ENCODE measurements around the gene DPF1. TPM values are rescaled to one million over a fixed set of nuclear protein-coding genes. Genes with fewer than 3 reads are reported as not detected.

Gene DPF1
- total and polyA plus RNA-seq, 2 donors (not counting 1 experiment from before 2014, with no cell fraction given), result not detected

- H3K27ac Mint-ChIP-seq, result peak overlapping the region; percentile 53
- H3K27me3 Mint-ChIP-seq, result no peaks in the 10 kb centered on the region
- TF ChIP-seq CTCF (IDR thresholded peaks at IDR 0.05) (no peak), EZH2 (IDR thresholded peaks at IDR 0.05; ENCODE audit: borderline replicate concordance, insufficient read depth, low read depth, low read length, poor library complexity, severe bottlenecking) (no peak)
- Histone ChIP-seq H4K20me1 (ENCODE audit: control insufficient read depth, insufficient read depth, low read length, poor library complexity, severe bottlenecking) (peaks cover 12% of the 10 kb centered on the region), H3K27me3 (replicated peaks in 1 of 4; ENCODE audit: control extremely low read depth in 1 of 4, control insufficient read depth in 3 of 4, insufficient read depth in 4 of 4, low read length in 3 of 4) (no peaks in the 10 kb centered on the region), H3K4me1 (ENCODE audit: control insufficient read depth in 2 of 2, insufficient read depth in 2 of 2, low read length in 2 of 2) (peaks cover 14 to 18% of the 10 kb centered on the region in 2 donors), H3K9ac (ENCODE audit: low read length) (no peak overlapping the region), H3K4me2 (replicated peaks; ENCODE audit: low read depth, low read length, poor library complexity, severe bottlenecking) (no peak overlapping the region), H3K4me3 (ENCODE audit: control extremely low read depth in 1 of 5, extremely low read depth in 1 of 5, insufficient read depth in 1 of 5, low read depth in 2 of 5, low read length in 4 of 5) (no peak overlapping the region), H3K27ac (ENCODE audit: low read length in 2 of 2) (no peak overlapping the region), H3K36me3 (replicated peaks in 1 of 2; ENCODE audit: control extremely low read depth in 1 of 2, control insufficient read depth in 1 of 2, extremely low read depth in 1 of 2, insufficient read depth in 2 of 2, low read length in 1 of 2) (no peaks in the 10 kb centered on the region), H3K9me3 (ENCODE audit: control extremely low read depth in 1 of 3, control insufficient read depth in 2 of 3, insufficient read depth in 1 of 3, low read length in 2 of 3) (no peaks in the 10 kb centered on the region), H3K79me2 (ENCODE audit: control insufficient read depth, insufficient read depth, low read length) (peaks cover 61% of the 10 kb centered on the region), H2AFZ (ENCODE audit: insufficient read depth, low read depth, low read length, poor library complexity, severe bottlenecking) (no peak overlapping the region)
- no peaks in the 10 kb centered on the region for H3K9me3 Mint-ChIP-seq (ENCODE audit: insufficient read depth)
- no peak overlapping the region for H3K4me3 Mint-ChIP-seq
- DNase-seq, result peak; percentile 37
- ATAC-seq (ENCODE audit: low read depth), result no peak
- WGBS (ENCODE audit: insufficient coverage), result 100% methylated on average over 1 of the region's 8 CpGs
- peaks cover 39% of the 10 kb centered on the region for H3K4me1 Mint-ChIP-seq
- POLR2A ChIA-PET, result interaction anchor here (0.7 kb wide), 1 partner anchor 148 kb away, joined by 3 read pairs; no protein-coding TSS in a partner anchor
- intact Hi-C loops (cut with micrococcal nuclease), result no loop called here
- CTCF ChIA-PET, result interaction anchor here (0.5 to 0.7 kb wide), 2 partner anchors 9 to 87 kb away, joined by 3 to 4 read pairs; no protein-coding TSS in a partner anchor
Measured at GRCh38 chr19:38268539-38268938, 44.5 kb upstream of the DPF1 start.

GRCh38 chr19:38267761-38268483 is 43.9 kb upstream of the DPF1 start:
- no peak overlapping the region for H3K4me2 ChIP-seq (replicated peaks; ENCODE audit: low read depth, low read length, poor library complexity, severe bottlenecking)

More at GRCh38 chr19:38267761-38268483, 43.9 kb upstream of the DPF1 start:
- H2AFZ ChIP-seq (ENCODE audit: insufficient read depth, low read depth, low read length, poor library complexity, severe bottlenecking), result no peak overlapping the region
- no peaks in the 10 kb centered on the region for H3K27me3 Mint-ChIP-seq
- no peak overlapping the region for H3K4me3 ChIP-seq (ENCODE audit: control extremely low read depth in 1 of 5, extremely low read depth in 1 of 5, insufficient read depth in 1 of 5, low read depth in 2 of 5, low read length in 4 of 5)
- H4K20me1 ChIP-seq (ENCODE audit: control insufficient read depth, insufficient read depth, low read length, poor library complexity, severe bottlenecking), result peaks cover 12% of the 10 kb centered on the region
- peak overlapping the region; percentile 20 for H3K27ac Mint-ChIP-seq
- H3K4me1 ChIP-seq (ENCODE audit: control insufficient read depth in 2 of 2, insufficient read depth in 2 of 2, low read length in 2 of 2), result peaks cover 20 to 24% of the 10 kb centered on the region in 2 donors
- no peaks in the 10 kb centered on the region for H3K9me3 Mint-ChIP-seq (ENCODE audit: insufficient read depth)
- POLR2A ChIA-PET, result interaction anchor here (0.7 kb wide), 1 partner anchor 147 kb away, joined by 3 read pairs; no protein-coding TSS in a partner anchor
- H3K9me3 ChIP-seq (ENCODE audit: control extremely low read depth in 1 of 3, control insufficient read depth in 2 of 3, insufficient read depth in 1 of 3, low read length in 2 of 3), result no peaks in the 10 kb centered on the region
- CTCF ChIA-PET, result interaction anchor here (0.7 to 1.0 kb wide), 2 partner anchors 9 to 370 kb away, joined by 3 read pairs; no protein-coding TSS in a partner anchor
- peaks cover 62% of the 10 kb centered on the region for H3K79me2 ChIP-seq (ENCODE audit: control insufficient read depth, insufficient read depth, low read length)
- no peaks in the 10 kb centered on the region for H3K36me3 ChIP-seq (replicated peaks in 1 of 2; ENCODE audit: control extremely low read depth in 1 of 2, control insufficient read depth in 1 of 2, extremely low read depth in 1 of 2, insufficient read depth in 2 of 2, low read length in 1 of 2)
- WGBS (ENCODE audit: insufficient coverage), result 76% methylated on average over 8 of the region's 12 CpGs
- ATAC-seq (ENCODE audit: low read depth) (no peak), DNase-seq (no peak)
- peaks cover 41% of the 10 kb centered on the region for H3K4me1 Mint-ChIP-seq
- no peak overlapping the region for H3K9ac ChIP-seq (ENCODE audit: low read length)
- intact Hi-C loops (cut with micrococcal nuclease), result no loop called here
- TF ChIP-seq CTCF (IDR thresholded peaks at IDR 0.05) (no peak), EZH2 (IDR thresholded peaks at IDR 0.05; ENCODE audit: borderline replicate concordance, insufficient read depth, low read depth, low read length, poor library complexity, severe bottlenecking) (no peak)
- peak overlapping the region in 1 of 2 donors; percentile 30 for H3K27ac ChIP-seq (ENCODE audit: low read length in 2 of 2)
- no peaks in the 10 kb centered on the region for H3K27me3 ChIP-seq (replicated peaks in 1 of 4; ENCODE audit: control extremely low read depth in 1 of 4, control insufficient read depth in 3 of 4, insufficient read depth in 4 of 4, low read length in 3 of 4)
- no peak overlapping the region for H3K4me3 Mint-ChIP-seq
